Hepatocyte (in vitro differentiated cells): ENCODE results near the gene SLC22A7.

Source experiments
- CTCF ChIP-seq: fragments of 200-600 bp; sonication (generic); IDR thresholded peaks from 2 replicates; pipeline ENCODE4 v1.5.1; 2016; ENCODE audit warnings: antibody characterized with exemption, mild to moderate bottlenecking; ENCODE audit not compliant: poor library complexity
- EZH2phosphoT487 ChIP-seq: fragments of 200-600 bp; sonication (generic); IDR thresholded peaks from one replicate; pipeline ENCODE4 v1.6.1; 2018; ENCODE audit warnings: antibody characterized with exemption, mild to moderate bottlenecking, low read depth, moderate library complexity; ENCODE audit not compliant: unreplicated experiment, severe bottlenecking

DNA sequence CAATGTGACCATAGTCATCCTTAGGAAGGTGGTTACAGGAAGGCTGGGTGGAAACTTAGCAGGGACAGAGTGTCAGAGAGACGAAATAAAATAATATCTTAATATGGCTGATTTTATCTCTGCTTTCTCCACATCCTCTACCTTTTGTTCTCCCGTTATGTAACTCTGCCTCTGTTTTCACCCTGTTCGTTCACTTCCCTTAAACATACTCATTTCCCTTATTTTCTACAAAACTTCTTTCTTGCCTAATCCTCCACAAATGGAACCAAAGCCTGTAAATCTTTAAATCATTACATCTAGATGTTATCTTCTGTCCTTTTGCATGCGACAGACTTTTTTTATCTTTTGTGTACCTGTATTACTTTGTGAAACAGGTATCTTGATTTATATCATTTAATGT is 33.8 kb downstream of the SLC22A7 start:
- TF ChIP-seq EZH2phosphoT487, result no peak
- TF ChIP-seq CTCF, result no peak
